ENCODE data around the gene ELP1.

- TF ChIP-seq CTCF (IDR thresholded peaks at IDR 0.05; ENCODE audit: low read depth, low read length) (no peak), EZH2phosphoT487 (IDR thresholded peaks at IDR 0.05; ENCODE audit: low read depth) (no peak)
Measured at GRCh38 chr9:108939975-108940374, 6.1 kb upstream of the ELP1 start.

Measured in OCI-LY3 (cell line).